Neuronal stem cell (in vitro differentiated cells): ENCODE measurements around the gene ADD1.

Experiments
- DNase-seq: peaks from one replicate; pipeline ENCODE4 v3.0.0-alpha.2; 2013; ENCODE audit warnings: low spot score
- H2AFZ ChIP-seq: one replicate; pipeline ENCODE4 v1.6.1; 2013; ENCODE audit warnings: mild to moderate bottlenecking, low read length, inconsistent platforms
- H2AK5ac ChIP-seq: 2 replicates; pipeline ENCODE4 v1.6.1; 2013; ENCODE audit warnings: low read depth, mild to moderate bottlenecking, inconsistent platforms, low read length, moderate library complexity, mixed read lengths
- H2BK120ac ChIP-seq: 2 replicates; pipeline ENCODE4 v1.6.1; 2013; ENCODE audit warnings: low read depth, mild to moderate bottlenecking, inconsistent platforms, low read length, moderate library complexity, mixed read lengths
- H2BK12ac ChIP-seq: one replicate; pipeline ENCODE4 v1.6.1; 2013; ENCODE audit warnings: low read length, inconsistent platforms
- H2BK15ac ChIP-seq: 2 replicates; pipeline ENCODE4 v1.6.1; 2013; ENCODE audit warnings: mild to moderate bottlenecking, low read length, inconsistent platforms, mixed read lengths
- H2BK5ac ChIP-seq: one replicate; pipeline ENCODE4 v1.6.1; 2013; ENCODE audit warnings: inconsistent platforms, mild to moderate bottlenecking, low read length, moderate library complexity
- H3K14ac ChIP-seq: one replicate; pipeline ENCODE4 v1.6.1; 2013; ENCODE audit warnings: low read length, inconsistent platforms
- H3K18ac ChIP-seq: 2 replicates; pipeline ENCODE4 v1.6.1; 2013; ENCODE audit warnings: low read length, inconsistent platforms
- H3K23ac ChIP-seq: 2 replicates; pipeline ENCODE4 v1.6.1; 2013; ENCODE audit warnings: low read depth, mild to moderate bottlenecking, mixed read lengths, low read length, inconsistent platforms; ENCODE audit not compliant: poor library complexity
- H3K27ac ChIP-seq: replicated peaks from 3 replicates; pipeline ENCODE4 v1.5.1; 2013; ENCODE audit warnings: low read length, inconsistent platforms
- H3K27me3 ChIP-seq, 3 experiments: 2 replicates each; pipeline ENCODE4 v1.6.1; 2013; ENCODE audit warnings: low read length in 3 of 3, mild to moderate bottlenecking in 2 of 3, inconsistent platforms in 1 of 3, low read depth in 1 of 3, mixed read lengths in 1 of 3, moderate library complexity in 1 of 3; ENCODE audit not compliant: control insufficient read depth in 3 of 3, insufficient read depth in 3 of 3
- H3K36me3 ChIP-seq, 2 donors: replicated peaks in 1 of 2; 2 replicates each; pipeline ENCODE4 v1.6.1; 2013; ENCODE audit warnings: low read length in 2 of 2; ENCODE audit not compliant: control insufficient read depth in 2 of 2, insufficient read depth in 2 of 2
- H3K4ac ChIP-seq: 2 replicates; pipeline ENCODE4 v1.6.1; 2013; ENCODE audit warnings: inconsistent platforms, mild to moderate bottlenecking, low read length, moderate library complexity
- H3K4me1 ChIP-seq, 2 donors: 1 replicate in 1 of 2; 2 replicates in 1 of 2; pipeline ENCODE4 v1.6.1; 2013; ENCODE audit warnings: low read length in 2 of 2, low read depth in 1 of 2; ENCODE audit not compliant: control insufficient read depth in 2 of 2, insufficient read depth in 1 of 2
- H3K4me2 ChIP-seq: one replicate; pipeline ENCODE4 v1.6.1; 2013; ENCODE audit warnings: mild to moderate bottlenecking, low read length, inconsistent platforms; ENCODE audit not compliant: insufficient read depth, poor library complexity, severe bottlenecking
- H3K4me3 ChIP-seq, 2 donors: 2 replicates each; pipeline ENCODE4 v1.5.1; 2013; ENCODE audit warnings: low read length in 2 of 2, mild to moderate bottlenecking in 2 of 2, inconsistent platforms in 1 of 2, moderate library complexity in 1 of 2
- H3K79me1 ChIP-seq: one replicate; pipeline ENCODE4 v1.6.1; 2013; ENCODE audit warnings: low read depth, mild to moderate bottlenecking, inconsistent platforms, low read length, moderate library complexity
- H3K9ac ChIP-seq: one replicate; pipeline ENCODE4 v1.6.1; 2013; ENCODE audit warnings: mild to moderate bottlenecking, low read depth, low read length, inconsistent platforms; ENCODE audit not compliant: poor library complexity
- H3K9me3 ChIP-seq, 2 donors: replicated peaks in 1 of 2; 2 replicates each; pipeline versions ENCODE3 to v1.6.1; 2013; ENCODE audit warnings: low read length in 2 of 2, mild to moderate bottlenecking in 2 of 2, inconsistent platforms in 1 of 2, low read depth in 1 of 2, mixed read lengths in 1 of 2, moderate library complexity in 1 of 2; ENCODE audit not compliant: control insufficient read depth in 2 of 2, insufficient read depth in 1 of 2
- H4K8ac ChIP-seq: one replicate; pipeline ENCODE4 v1.6.1; 2013; ENCODE audit warnings: low read depth, mild to moderate bottlenecking, inconsistent platforms, low read length, moderate library complexity
- H4K91ac ChIP-seq: one replicate; pipeline ENCODE4 v1.6.1; 2013; ENCODE audit warnings: low read length, low read depth, mild to moderate bottlenecking, inconsistent platforms; ENCODE audit not compliant: poor library complexity
- WGBS, 2 donors: extraction: QIAGEN DNeasy Blood & Tissue Kit; methylation state at CpG; one replicate each; pipeline ENCODE4 v1.1.7; 2013; ENCODE audit warnings: missing lambda C conversion rate in 2 of 2, mixed read lengths in 1 of 2; ENCODE audit not compliant: insufficient read length in 2 of 2, insufficient replicate concordance in 1 of 2; ENCODE audit errors: extremely low coverage in 2 of 2; 5-methylcytosine and 5-hydroxymethylcytosine counted together

The ADD1 gene

GRCh38 chr4:2886161-2886560 is 42.5 kb downstream of the ADD1 start:
- Histone ChIP-seq H3K4ac (no peak overlapping the region), H3K4me2 (no peak overlapping the region), H2AK5ac (no peak overlapping the region), H2BK12ac (no peak overlapping the region), H2BK120ac (no peak overlapping the region), H3K36me3 (peaks cover 26 to 78% of the 10 kb centered on the region in 2 donors), H4K91ac (no peak overlapping the region), H3K4me1 (no peaks in the 10 kb centered on the region), H3K14ac (no peak overlapping the region), H3K9ac (no peak overlapping the region), H3K23ac (no peak overlapping the region), H2AFZ (no peak overlapping the region), H3K79me1 (no peaks in the 10 kb centered on the region), H2BK5ac (no peak overlapping the region), H4K8ac (no peak overlapping the region), H3K18ac (no peak overlapping the region), H3K9me3 (no peaks in the 10 kb centered on the region), H3K27ac (no peak overlapping the region), H3K27me3 (no peaks in the 10 kb centered on the region), H2BK15ac (no peak overlapping the region), H3K4me3 (no peak overlapping the region)
- WGBS, 2 donors, result no CpG with 5 or more reads among the region's 9 CpGs
- DNase-seq, result no peak

DNA sequence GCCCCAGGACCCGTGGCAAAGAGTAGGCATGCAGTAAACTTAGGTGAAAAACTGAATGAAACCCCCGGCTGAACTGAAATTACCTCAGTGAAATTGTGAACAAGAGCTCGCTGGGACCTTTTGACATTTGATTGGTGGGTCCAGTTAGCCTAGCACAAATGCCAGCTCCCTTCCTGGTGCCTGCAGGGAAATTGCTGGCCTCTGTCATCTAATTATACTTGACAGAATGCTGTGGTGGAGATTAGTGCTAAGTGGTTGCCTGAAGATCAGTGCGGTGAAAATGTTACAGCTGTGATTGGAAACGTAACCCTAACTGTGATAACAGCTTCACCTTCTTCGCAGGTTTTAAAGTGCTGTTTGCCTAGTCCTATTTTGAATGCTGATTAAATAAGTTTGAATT is 43.0 kb downstream of the ADD1 start:
- Histone ChIP-seq H3K14ac (no peak overlapping the region), H3K27me3 (no peaks in the 10 kb centered on the region), H4K91ac (no peak overlapping the region), H3K36me3 (peaks cover 26 to 75% of the 10 kb centered on the region in 2 donors), H2BK12ac (no peak overlapping the region), H3K79me1 (no peaks in the 10 kb centered on the region), H2BK5ac (no peak overlapping the region), H3K4me1 (no peaks in the 10 kb centered on the region), H3K4me3 (no peak overlapping the region), H3K9ac (no peak overlapping the region), H2BK15ac (no peak overlapping the region), H3K18ac (no peak overlapping the region), H2BK120ac (no peak overlapping the region), H2AK5ac (no peak overlapping the region), H2AFZ (no peak overlapping the region), H3K23ac (no peak overlapping the region), H3K4me2 (no peak overlapping the region), H3K4ac (no peak overlapping the region), H3K27ac (no peak overlapping the region), H3K9me3 (no peaks in the 10 kb centered on the region), H4K8ac (no peak overlapping the region)
- no peak for DNase-seq
- no CpG with 5 or more reads among the region's 6 CpGs for WGBS, 2 donors

DNA sequence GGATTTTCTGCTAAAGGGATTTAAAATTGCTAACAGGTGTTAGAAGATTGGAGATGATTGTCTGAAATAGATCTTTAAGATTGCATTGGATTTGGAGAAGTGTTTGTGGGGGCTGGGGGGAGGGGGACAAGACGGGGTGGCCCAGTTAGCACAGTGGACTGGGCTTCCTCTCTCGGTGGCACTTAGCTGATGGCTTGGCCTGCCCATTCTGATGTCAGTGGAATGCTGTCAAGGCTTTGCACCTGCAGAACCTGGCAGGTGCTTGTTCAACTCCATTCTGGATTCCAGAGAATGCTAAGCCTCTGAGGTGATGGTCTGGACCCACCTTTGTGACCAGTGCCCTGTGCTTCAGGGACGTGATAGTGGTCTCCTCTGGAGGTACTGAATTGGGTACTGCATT is 43.7 kb downstream of the ADD1 start:
- no peak overlapping the region for H3K4ac ChIP-seq
- H2BK12ac ChIP-seq, result no peak overlapping the region
- H2BK15ac ChIP-seq, result no peak overlapping the region
- H3K27me3 ChIP-seq, result no peaks in the 10 kb centered on the region
- H4K8ac ChIP-seq, result no peak overlapping the region
- H3K18ac ChIP-seq, result no peak overlapping the region
- no peak for DNase-seq
- no peak overlapping the region for H4K91ac ChIP-seq
- H2AFZ ChIP-seq, result no peak overlapping the region
- peaks cover 24 to 72% of the 10 kb centered on the region in 2 donors for H3K36me3 ChIP-seq
- H3K79me1 ChIP-seq, result no peaks in the 10 kb centered on the region
- H3K9ac ChIP-seq, result peak overlapping the region; percentile 34
- H2BK120ac ChIP-seq, result no peak overlapping the region
- no peaks in the 10 kb centered on the region for H3K9me3 ChIP-seq
- H2BK5ac ChIP-seq, result no peak overlapping the region
- no peak overlapping the region for H3K23ac ChIP-seq
- no peaks in the 10 kb centered on the region for H3K4me1 ChIP-seq
- WGBS, 2 donors, result no CpG with 5 or more reads among the region's 3 CpGs
- H3K27ac ChIP-seq, result no peak overlapping the region
- no peak overlapping the region for H3K4me3 ChIP-seq
- H3K14ac ChIP-seq, result no peak overlapping the region
- no peak overlapping the region for H2AK5ac ChIP-seq
- no peak overlapping the region for H3K4me2 ChIP-seq

- H3K79me1 ChIP-seq, result no peaks in the 10 kb centered on the region
- H2BK12ac ChIP-seq, result no peak overlapping the region
- H2AK5ac ChIP-seq, result no peak overlapping the region
- H2BK120ac ChIP-seq, result no peak overlapping the region
- H4K91ac ChIP-seq, result no peak overlapping the region
- no peak overlapping the region for H3K4me3 ChIP-seq
- no peak overlapping the region for H2BK5ac ChIP-seq
- H3K18ac ChIP-seq, result no peak overlapping the region
- H3K4ac ChIP-seq, result no peak overlapping the region
- no peak overlapping the region for H3K23ac ChIP-seq
- no peaks in the 10 kb centered on the region for H3K27me3 ChIP-seq
- no peak overlapping the region for H2BK15ac ChIP-seq
- peaks cover 23 to 64% of the 10 kb centered on the region in 2 donors for H3K36me3 ChIP-seq
- no peak overlapping the region for H2AFZ ChIP-seq
- no peaks in the 10 kb centered on the region for H3K9me3 ChIP-seq
- no peak overlapping the region for H3K9ac ChIP-seq
- DNase-seq, result no peak
- H3K4me1 ChIP-seq, result no peaks in the 10 kb centered on the region
- no peak overlapping the region for H4K8ac ChIP-seq
- no CpG with 5 or more reads among the region's 3 CpGs for WGBS, 2 donors
- no peak overlapping the region for H3K27ac ChIP-seq
- H3K4me2 ChIP-seq, result no peak overlapping the region
- no peak overlapping the region for H3K14ac ChIP-seq
Measured at GRCh38 chr4:2888886-2889285, 45.2 kb downstream of the ADD1 start.
